Islet of Langerhans (tissue), 1 donor: ENCODE measurements around the gene INSR.

Experiments used
- FAIRE-seq: peaks from one replicate; lab custom pipeline; 2011; peaks lifted over from hg19 to GRCh38; lab: Jason Lieb, UNC

INSR gene

GRCh38 chr19:7138402-7138801 lies 155.8 kb downstream of the INSR start:
- no peak for FAIRE-seq

- FAIRE-seq, result no peak
These were observed 157.1 kb downstream of the INSR start for GRCh38 chr19:7137120-7137519.

- no peak for FAIRE-seq
These were observed 162.2 kb downstream of the INSR start for GRCh38 chr19:7132054-7132453.

GRCh38 chr19:7130043-7130442 lies 164.2 kb downstream of the INSR start:
- FAIRE-seq, result no peak

GRCh38 chr19:7126132-7126531 lies 168.1 kb downstream of the INSR start:
- FAIRE-seq, result no peak

GRCh38 chr19:7125221-7125620 lies 169.0 kb downstream of the INSR start:
- FAIRE-seq, result no peak

- FAIRE-seq, result no peak
These were observed 169.4 kb downstream of the INSR start for GRCh38 chr19:7124782-7125181.

DNA sequence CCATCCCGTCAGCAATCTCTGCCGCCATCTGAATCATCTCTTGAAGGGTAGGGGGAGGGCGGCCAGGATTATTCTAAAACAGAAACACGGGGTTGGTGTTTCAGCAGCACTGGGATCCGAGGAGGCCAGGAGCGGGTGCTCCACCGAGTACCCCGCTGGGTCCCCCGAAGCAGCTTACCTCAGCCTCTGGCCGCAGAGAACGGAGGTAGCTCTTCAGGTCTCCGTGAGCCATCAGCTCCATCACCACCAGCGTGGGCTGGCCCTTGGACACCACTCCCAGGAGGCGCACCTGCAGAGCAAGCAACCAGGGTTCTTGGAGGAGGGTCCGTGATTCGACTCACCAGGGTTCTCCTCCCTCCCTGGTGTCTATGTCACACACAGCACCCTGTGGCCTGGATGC lies 171.5 kb downstream of the INSR start:
- FAIRE-seq, result no peak

DNA sequence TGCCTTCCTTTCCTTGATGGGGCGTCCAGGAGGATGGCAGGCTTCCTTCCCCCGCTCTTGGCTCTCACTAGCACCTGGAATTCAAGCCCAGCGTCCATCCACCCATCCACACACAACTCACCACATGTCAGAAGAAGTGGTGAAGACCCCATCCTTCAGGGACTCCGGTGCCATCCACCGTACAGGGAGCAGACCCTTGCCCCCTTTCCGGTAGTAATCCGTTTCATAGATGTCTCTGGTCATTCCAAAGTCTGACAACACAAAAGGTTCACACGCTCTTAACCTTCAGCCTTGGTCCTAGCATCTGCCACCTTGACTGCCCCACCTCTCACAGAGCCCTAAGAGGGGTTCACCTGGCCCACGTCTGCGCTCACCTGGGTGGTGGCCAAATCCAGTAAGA lies 173.7 kb downstream of the INSR start:
- no peak for FAIRE-seq

DNA sequence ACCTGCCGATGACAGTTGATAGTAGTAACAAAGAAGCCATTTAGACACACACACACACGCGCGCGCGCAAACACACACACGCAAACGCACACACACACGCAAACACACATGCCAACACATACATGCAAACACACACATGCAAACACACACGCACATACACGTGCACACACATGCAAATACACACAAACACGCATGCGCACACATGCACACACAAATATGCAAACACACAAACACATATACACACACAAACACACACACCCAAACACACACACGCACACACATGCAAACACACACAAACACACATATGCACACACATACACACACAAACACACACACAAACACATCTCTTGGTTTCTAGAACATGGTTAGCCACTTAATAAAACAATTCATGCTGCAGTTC lies 174.6 kb downstream of the INSR start:
- FAIRE-seq, result no peak

DNA sequence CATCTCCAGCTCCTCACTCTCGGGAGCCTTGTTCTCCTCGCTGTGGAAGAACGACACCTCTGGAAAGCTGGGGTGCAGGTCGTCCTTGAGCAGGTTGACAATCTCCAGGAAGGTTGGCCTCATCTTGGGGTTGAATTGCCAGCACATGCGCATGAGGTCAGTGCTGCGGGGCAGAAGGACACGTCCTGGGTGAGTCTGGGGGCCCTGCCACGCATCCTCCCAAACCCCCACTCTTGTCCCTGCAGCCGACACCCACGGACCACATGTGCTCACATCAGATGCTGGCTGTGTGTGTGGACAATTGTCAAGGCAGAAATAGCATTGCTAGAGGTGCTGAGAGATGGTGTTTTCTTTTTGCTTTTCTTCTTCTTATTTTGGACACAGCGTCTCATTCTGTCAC lies 177.0 kb downstream of the INSR start:
- FAIRE-seq, result no peak

DNA sequence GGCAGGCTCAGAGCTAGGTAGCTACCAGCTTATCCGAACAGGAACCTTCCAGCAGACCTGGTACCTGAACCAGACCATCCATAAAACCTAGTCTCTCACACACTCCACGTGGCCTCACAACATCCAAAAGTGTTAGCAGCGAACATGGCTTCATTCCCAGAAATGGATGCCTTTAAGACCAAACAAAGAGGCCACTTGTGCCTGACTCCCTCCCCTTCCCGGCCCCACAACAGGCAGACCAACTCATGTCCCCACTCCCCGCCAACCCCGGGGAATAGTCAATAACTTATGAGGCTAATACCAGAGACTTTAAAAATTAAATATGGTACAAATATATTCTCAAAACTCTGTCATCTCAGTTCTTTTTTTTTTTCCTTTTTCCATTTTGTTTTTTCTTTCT lies 178.5 kb downstream of the INSR start:
- FAIRE-seq, result no peak

DNA sequence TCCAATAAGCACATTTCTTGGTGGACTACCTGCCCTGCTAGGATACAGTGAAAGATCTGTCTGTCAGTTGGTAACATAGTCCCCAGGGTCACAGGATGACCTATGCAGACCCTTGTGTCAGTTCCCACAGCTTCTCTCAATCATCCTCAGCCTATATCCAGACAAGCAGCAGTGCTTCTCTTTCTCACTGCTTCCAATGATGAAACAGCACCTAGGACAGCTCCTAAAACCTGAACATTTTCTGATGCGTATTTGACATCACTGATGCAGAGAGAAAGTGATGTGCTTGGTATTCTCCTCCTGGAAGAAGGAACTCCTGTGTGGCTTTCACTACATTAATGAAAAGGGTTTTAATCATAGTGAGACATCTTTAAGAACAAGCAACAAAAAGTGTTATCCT lies 181.0 kb downstream of the INSR start:
- FAIRE-seq, result no peak

- FAIRE-seq, result no peak
These were observed 181.5 kb downstream of the INSR start for GRCh38 chr19:7112675-7113074.

- no peak for FAIRE-seq
These were observed 184.4 kb downstream of the INSR start for GRCh38 chr19:7109678-7110289.

GRCh38 chr19:7106711-7107657 lies 187.2 kb downstream of the INSR start:
- no peak for FAIRE-seq

DNA sequence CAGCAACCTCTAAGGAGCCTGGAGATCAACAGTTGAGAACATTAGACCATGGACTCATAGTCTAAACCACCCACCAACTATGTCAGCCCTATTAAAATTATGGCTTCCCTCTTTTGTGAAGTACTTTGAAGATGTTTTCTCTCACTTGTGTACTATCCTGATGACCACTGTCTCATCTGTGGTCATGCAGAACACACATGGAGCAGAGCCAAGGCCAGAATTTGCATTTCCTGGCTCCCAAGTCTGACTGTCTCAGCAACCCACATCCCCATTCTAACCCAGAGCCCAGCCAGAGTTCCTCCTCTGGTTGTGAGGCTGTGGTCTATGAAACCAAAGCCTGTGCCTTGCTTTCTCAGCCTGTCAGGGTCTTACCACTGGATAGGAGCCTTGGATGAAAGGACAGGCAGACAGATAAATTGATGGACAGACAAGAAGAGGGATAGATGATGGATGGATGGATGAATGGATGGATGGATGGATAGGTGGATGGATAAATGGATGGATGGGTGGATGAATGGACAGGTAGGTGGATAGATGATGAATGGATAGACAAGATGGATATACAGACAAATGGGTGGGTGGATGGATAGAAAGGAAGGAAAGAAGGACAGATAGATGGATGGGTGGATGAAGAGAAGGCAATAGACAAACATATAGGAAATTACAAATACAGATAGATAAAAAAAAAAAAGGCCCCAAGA lies 189.3 kb downstream of the INSR start:
- FAIRE-seq, result no peak

GRCh38 chr19:7101498-7102253 lies 192.5 kb downstream of the INSR start:
- FAIRE-seq, result no peak

DNA sequence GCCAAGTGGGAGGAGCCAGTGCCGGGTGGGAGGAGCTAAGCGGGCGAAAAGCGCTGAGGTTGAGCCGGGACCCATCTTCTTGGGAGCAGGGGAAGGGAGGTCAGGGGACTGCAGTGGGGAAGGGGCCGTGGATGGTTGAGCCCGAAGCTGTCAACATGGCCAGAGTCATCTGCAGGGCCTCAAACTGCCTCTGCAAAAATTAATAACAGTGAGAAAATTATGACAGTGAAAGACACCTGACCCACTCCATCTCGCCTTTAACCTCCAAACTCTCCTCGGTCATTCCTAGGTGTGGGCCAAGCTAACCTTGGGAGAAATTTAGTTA lies 194.7 kb downstream of the INSR start:
- FAIRE-seq, result no peak

GRCh38 chr19:7098701-7099596 lies 195.3 kb downstream of the INSR start:
- FAIRE-seq, result no peak

- no peak for FAIRE-seq
These were observed 196.1 kb downstream of the INSR start for GRCh38 chr19:7098096-7098495.

- no peak for FAIRE-seq
These were observed 205.2 kb downstream of the INSR start for GRCh38 chr19:7088999-7089398.
